ENCODE data around the gene USP40. TPM values are rescaled to one million over a fixed set of nuclear protein-coding genes. Genes with fewer than 3 reads are reported as not detected.
A peak's percentile ranks its signal among the peaks of the same experiment; 100 is the strongest.

Gene USP40
- total and polyA plus RNA-seq, 3 donors from 2014 or later, result 42.0 to 87.3 (median 70.2) TPM

DNA sequence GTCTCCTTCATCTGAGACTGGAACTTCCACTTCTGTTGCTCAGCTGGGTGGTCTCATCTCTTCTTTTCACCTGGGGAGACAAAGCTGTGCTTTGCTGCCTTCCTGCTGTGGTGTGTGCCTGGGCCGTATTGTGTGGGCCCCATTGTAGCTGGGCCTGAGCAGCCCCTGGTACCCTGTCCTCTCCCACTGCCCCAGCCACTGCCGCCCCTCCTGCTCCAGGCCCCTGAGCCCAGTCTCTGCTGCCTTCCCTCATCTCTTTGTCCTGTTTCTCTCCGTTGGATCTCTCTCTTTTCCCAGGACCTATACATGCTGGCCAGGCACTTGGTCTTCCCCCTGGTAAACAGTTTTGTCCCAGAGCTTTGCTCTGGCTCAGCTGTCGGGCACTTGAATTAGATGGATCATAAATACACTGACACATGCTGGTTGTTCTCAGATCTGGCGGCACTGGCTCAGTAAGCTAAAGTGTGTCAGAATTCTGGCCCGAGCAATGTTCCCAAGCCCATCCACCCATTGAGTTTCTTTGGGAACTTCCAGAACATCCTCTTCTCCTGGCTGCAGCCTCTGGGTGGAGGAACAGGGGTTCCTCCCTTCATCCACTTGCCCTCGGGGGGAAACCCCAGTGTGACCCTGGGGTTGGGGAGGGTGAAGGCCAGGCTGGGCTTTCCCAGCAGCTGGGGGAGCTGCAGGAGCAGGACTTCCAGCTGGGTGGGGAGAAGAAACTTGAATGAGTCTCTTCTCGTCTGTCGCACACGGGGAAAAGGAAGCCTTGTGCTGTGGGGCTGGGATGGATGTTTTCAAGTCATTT is 113.3 kb downstream of the USP40 start:
- Histone ChIP-seq H3K27ac (peak overlapping the region in 1 of 2 donors; percentile 30), H3K4me1 (peaks cover 6% of the 10 kb centered on the region), H3K27me3 (no peaks in the 10 kb centered on the region), H3K36me3 (ENCODE audit: low read depth, missing control alignments) (no peaks in the 10 kb centered on the region), H3K4me3 (no peak overlapping the region), H3K9me3 (no peaks in the 10 kb centered on the region)
- 56 to 60% methylated on average over 9 to 10 of the region's 10 CpGs for WGBS, 2 donors
- TF ChIP-seq, protein P1, sequence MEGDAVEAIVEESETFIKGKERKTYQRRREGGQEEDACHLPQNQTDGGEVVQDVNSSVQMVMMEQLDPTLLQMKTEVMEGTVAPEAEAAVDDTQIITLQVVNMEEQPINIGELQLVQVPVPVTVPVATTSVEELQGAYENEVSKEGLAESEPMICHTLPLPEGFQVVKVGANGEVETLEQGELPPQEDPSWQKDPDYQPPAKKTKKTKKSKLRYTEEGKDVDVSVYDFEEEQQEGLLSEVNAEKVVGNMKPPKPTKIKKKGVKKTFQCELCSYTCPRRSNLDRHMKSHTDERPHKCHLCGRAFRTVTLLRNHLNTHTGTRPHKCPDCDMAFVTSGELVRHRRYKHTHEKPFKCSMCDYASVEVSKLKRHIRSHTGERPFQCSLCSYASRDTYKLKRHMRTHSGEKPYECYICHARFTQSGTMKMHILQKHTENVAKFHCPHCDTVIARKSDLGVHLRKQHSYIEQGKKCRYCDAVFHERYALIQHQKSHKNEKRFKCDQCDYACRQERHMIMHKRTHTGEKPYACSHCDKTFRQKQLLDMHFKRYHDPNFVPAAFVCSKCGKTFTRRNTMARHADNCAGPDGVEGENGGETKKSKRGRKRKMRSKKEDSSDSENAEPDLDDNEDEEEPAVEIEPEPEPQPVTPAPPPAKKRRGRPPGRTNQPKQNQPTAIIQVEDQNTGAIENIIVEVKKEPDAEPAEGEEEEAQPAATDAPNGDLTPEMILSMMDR (IDR thresholded peaks at IDR 0.05), result no peak
- no peak for TF ChIP-seq POLR2A (IDR thresholded peaks at IDR 0.05)
- intact Hi-C loops (cut with DNase I; ENCODE audit: low total_unique reads), result no loop called here
- peak; percentile 51 for DNase-seq

DNA sequence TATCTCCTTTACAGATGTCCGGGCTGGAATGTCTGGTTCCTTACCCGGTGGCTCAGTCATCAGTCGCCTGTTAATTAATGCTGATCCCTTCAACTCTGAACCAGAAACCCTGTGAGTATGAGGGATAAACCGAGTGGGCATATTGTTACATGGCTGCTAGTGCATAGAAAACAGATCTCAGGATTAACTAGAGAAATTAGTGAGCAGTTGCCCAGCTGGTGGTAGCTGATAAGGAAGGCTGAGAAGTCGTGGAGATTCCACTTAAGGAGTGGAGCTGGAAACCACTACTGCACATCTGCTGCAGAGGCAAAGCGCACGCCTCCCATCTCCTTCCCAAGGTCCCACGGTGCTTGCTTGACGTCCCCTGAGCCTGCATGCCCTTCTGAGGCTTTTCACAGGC is 114.6 kb downstream of the USP40 start:
- H3K27me3 ChIP-seq, result no peaks in the 10 kb centered on the region
- H3K36me3 ChIP-seq (ENCODE audit: low read depth, missing control alignments), result no peaks in the 10 kb centered on the region
- no peak for TF ChIP-seq POLR2A (IDR thresholded peaks at IDR 0.05)
- TF ChIP-seq, protein P1 (IDR thresholded peaks at IDR 0.05), result no peak
- no peak for DNase-seq
- H3K4me1 ChIP-seq, result peaks cover 14% of the 10 kb centered on the region
- 79 to 84% methylated on average over 9 of the region's 9 CpGs for WGBS, 2 donors
- H3K27ac ChIP-seq, result no peak overlapping the region
- no peak overlapping the region for H3K4me3 ChIP-seq
- no peaks in the 10 kb centered on the region for H3K9me3 ChIP-seq
- intact Hi-C loops (cut with DNase I; ENCODE audit: low total_unique reads), result no loop called here

DNA sequence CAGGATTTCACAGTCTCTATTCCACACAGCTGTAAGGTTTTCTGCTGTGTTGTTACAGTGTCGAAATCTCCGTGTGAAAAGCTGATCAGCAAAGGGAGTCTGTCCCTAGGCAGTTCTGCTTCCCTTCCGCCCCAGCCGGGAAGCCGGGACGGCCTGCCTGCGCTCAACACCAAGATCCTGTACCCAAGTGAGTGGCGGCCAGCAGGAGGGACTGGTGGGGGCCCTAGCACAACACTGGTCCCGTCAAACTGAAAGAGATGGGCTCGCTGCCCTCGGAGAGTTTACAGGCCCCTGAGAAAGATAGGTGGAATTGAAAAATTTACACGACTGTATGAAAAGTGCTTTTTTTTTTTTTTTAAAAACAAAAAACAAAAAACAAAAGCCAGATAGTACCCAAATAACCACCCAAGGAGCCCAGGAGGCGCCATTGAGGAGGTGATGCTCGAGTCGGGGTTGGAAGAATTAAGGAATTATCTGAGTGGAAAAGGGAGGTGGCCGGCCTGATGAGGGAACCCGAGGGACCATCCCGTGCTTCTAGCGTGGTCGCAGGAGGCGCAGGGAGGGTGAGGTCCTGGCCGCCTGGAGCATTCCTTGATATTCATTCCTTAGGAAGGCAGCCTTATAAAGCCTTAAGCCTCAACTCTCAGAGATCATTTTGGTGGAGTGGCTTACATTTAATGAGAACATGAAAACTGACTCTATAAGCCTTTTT is 115.6 kb downstream of the USP40 start:
- no peaks in the 10 kb centered on the region for H3K36me3 ChIP-seq (ENCODE audit: low read depth, missing control alignments)

DNA sequence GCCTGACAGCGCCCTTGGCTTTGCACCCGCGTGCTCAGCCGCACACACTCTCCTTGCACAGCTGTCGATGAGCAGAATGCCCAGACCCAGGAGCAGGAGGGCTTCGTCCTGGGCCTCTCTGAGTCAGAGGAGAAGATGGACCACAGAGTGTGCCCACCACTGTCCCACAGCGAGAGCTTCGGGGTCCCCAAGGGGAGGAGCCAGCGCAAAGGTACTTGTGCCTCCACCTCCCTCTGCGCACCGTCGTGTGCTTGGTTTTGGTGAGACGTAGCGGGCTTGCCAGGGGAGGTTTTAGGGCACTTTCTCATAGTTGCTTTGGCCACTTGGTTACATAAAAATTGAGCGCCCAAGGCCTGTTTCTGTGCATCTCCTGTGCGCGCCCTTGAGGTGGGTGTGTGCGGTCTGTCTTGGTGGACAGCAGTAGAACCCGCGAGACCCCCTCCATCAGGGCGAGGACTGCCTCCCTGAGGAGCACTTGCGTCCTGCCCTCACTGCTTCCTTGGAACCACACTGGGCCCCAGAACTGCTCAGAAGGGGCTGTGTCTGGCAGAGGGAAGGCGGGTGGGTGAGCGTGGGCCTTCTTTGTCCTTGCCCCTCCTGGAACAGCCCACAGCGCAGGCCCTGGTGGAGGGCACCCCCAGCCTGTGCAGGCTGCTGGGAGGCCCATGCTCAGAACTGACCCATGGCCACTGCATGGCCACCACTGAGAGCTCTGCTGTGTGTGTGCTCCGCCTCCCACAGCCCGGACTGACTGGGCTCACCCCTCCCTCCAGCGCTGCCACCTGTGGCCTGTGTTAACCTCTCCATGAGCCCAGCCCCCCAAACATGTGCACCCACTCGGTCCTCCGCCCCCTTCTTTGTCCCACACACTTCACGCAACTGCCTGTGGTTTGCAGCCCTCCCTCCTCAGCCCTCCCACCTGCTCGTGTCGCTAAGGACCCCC is 116.4 kb downstream of the USP40 start:
- intact Hi-C loops (cut with DNase I; ENCODE audit: low total_unique reads), result no loop called here
- no peak overlapping the region for H3K4me3 ChIP-seq
- TF ChIP-seq POLR2A (IDR thresholded peaks at IDR 0.05), result no peak
- TF ChIP-seq, protein P1 (IDR thresholded peaks at IDR 0.05), result no peak
- 94 to 97% methylated on average over 29 to 30 of the region's 33 CpGs for WGBS, 2 donors
- H3K36me3 ChIP-seq (ENCODE audit: low read depth, missing control alignments), result no peaks in the 10 kb centered on the region
- H3K4me1 ChIP-seq, result peaks cover 14% of the 10 kb centered on the region
- no peaks in the 10 kb centered on the region for H3K27me3 ChIP-seq
- no peaks in the 10 kb centered on the region for H3K9me3 ChIP-seq
- no peak overlapping the region for H3K27ac ChIP-seq
- DNase-seq, result no peak

More for the DNA sequence above, 115.6 kb downstream of the USP40 start:
- no peak for DNase-seq
- Histone ChIP-seq H3K4me1 (peaks cover 14% of the 10 kb centered on the region), H3K27ac (no peak overlapping the region), H3K9me3 (no peaks in the 10 kb centered on the region), H3K27me3 (no peaks in the 10 kb centered on the region), H3K4me3 (no peak overlapping the region)
- TF ChIP-seq, protein P1 (IDR thresholded peaks at IDR 0.05), result no peak
- TF ChIP-seq POLR2A (IDR thresholded peaks at IDR 0.05), result no peak
- intact Hi-C loops (cut with DNase I; ENCODE audit: low total_unique reads), result no loop called here
- 95 to 96% methylated on average over 22 of the region's 22 CpGs for WGBS, 2 donors

All from testis (tissue), 3 donors.